ACC112 (cell line): ENCODE results near the gene KCNK10.

Experiments used
- H2AFZ ChIP-seq: fragments of 200-600 bp; sonication (generic); one replicate; pipeline ENCODE4 v1.6.0; 2017; ENCODE audit warnings: antibody characterized with exemption, low read length; ENCODE audit not compliant: unreplicated experiment
- H3K27ac ChIP-seq: fragments of 200-600 bp; sonication (generic); 2 replicates; pipeline ENCODE4 v1.5.1; 2014; ENCODE audit warnings: low read depth, mild to moderate bottlenecking, antibody characterized with exemption, low read length, moderate library complexity
- H3K27me3 ChIP-seq: fragments of 200-600 bp; sonication (generic); 2 replicates; pipeline ENCODE4 v1.6.1; 2014; ENCODE audit warnings: mild to moderate bottlenecking, antibody characterized with exemption, low read length, moderate library complexity, mixed read lengths; ENCODE audit not compliant: insufficient read depth
- H3K36me3 ChIP-seq: fragments of 200-600 bp; sonication (generic); 2 replicates; pipeline ENCODE4 v1.6.1; 2016; ENCODE audit warnings: mild to moderate bottlenecking, antibody characterized with exemption, low read length, moderate library complexity, mixed read lengths; ENCODE audit not compliant: insufficient read depth
- H3K4me1 ChIP-seq: fragments of 200-600 bp; sonication (generic); one replicate; pipeline ENCODE4 v1.6.1; 2016; ENCODE audit warnings: low read length, mixed read lengths; ENCODE audit not compliant: insufficient read depth, unreplicated experiment, control insufficient read depth
- H3K4me3 ChIP-seq: fragments of 200-600 bp; sonication (generic); 2 replicates; pipeline ENCODE4 v1.5.1; 2014; ENCODE audit warnings: mild to moderate bottlenecking, low read depth, low read length
- H3K79me2 ChIP-seq: fragments of 200-600 bp; sonication (generic); one replicate; pipeline ENCODE4 v1.6.0; 2016; ENCODE audit warnings: low read length; ENCODE audit not compliant: control insufficient read depth, unreplicated experiment, insufficient read depth

KCNK10 gene, protein sequence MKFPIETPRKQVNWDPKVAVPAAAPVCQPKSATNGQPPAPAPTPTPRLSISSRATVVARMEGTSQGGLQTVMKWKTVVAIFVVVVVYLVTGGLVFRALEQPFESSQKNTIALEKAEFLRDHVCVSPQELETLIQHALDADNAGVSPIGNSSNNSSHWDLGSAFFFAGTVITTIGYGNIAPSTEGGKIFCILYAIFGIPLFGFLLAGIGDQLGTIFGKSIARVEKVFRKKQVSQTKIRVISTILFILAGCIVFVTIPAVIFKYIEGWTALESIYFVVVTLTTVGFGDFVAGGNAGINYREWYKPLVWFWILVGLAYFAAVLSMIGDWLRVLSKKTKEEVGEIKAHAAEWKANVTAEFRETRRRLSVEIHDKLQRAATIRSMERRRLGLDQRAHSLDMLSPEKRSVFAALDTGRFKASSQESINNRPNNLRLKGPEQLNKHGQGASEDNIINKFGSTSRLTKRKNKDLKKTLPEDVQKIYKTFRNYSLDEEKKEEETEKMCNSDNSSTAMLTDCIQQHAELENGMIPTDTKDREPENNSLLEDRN

DNA sequence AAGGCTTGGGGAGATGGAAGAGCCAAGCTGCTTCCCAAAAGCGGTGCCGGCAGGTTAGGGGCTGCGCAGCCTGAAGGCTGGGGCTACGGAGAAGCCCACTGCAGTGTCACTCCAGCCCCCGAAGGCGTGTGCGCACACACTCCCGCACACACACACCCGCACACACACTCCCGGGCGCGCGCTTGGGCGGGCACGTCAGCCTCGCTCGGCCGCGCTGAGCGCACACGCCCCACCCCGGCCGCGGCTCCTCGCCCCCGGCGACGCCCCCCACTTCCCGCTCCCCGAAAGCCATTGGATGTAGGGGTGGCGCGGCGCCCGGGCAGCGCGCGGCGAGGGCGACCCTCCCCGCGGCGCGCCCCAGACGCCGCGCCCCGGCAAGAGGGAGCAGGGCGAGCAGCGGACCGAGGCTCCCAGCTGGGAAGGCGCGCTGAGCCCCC is at the start of gene KCNK10:
TSS of gene KCNK10 (minus strand) at position 184 of the 437 bp plus-strand sequence. CDS start 471 bp downstream, outside the sequence.
- H3K27ac ChIP-seq = no peak within 1 kb of the TSS
- H3K4me1 ChIP-seq = no peaks in the 10 kb centered on the region
- peak within 1 kb of the TSS; percentile 56 for H3K4me3 ChIP-seq
- H3K36me3 ChIP-seq = no peaks in the 10 kb centered on the region
- peaks cover 98% of the 10 kb centered on the region for H3K27me3 ChIP-seq
- H2AFZ ChIP-seq = no peak within 1 kb of the TSS
- H3K79me2 ChIP-seq = no peaks in the 10 kb centered on the region

GRCh38 chr14:88369496-88369895 is 46.4 kb upstream of the KCNK10 start:
- no peak overlapping the region for H3K4me3 ChIP-seq
- H3K36me3 ChIP-seq = no peaks in the 10 kb centered on the region
- no peak overlapping the region for H3K27ac ChIP-seq
- H3K79me2 ChIP-seq = no peaks in the 10 kb centered on the region
- H3K4me1 ChIP-seq = no peaks in the 10 kb centered on the region
- H3K27me3 ChIP-seq = peaks cover 27% of the 10 kb centered on the region
- no peak overlapping the region for H2AFZ ChIP-seq

DNA sequence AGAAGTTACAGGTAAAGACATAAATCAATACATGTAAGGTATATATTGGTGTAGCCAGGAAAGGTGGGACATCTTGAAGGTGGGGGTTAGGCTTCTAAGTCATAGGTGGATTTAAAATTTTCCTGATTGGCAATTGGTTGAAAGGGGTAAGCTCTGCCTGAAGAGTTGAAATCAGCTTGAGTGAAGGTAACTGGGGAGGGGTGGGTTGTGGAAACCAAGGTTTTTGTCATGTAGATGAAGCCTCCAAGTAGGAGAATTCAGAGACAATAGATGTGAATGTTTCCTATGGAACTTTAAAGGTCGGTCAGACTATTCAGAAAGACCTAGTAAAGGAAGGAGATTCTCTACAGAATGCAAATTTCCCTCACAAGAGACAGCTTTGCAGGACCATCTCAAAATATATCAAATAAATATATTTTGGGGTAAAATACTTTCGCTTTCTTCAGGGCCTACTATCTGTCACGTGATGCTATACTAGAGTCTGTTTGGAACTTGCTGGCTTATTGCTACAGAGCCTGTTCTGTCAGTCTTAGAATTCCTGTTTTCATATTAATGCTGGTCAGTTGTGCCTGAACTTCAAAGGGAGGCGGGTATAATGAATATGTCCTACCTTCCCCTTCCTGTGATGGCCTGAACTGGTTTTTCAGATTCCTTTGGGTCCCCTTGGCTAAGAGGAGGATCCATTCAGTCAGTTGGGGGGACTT is 41.8 kb upstream of the KCNK10 start:
- Histone ChIP-seq H2AFZ (no peak overlapping the region), H3K79me2 (no peaks in the 10 kb centered on the region), H3K4me1 (no peaks in the 10 kb centered on the region), H3K36me3 (no peaks in the 10 kb centered on the region), H3K27me3 (peaks cover 45% of the 10 kb centered on the region), H3K27ac (no peak overlapping the region), H3K4me3 (no peak overlapping the region)

- H3K79me2 ChIP-seq = no peaks in the 10 kb centered on the region
- H3K36me3 ChIP-seq = no peaks in the 10 kb centered on the region
- peaks cover 43% of the 10 kb centered on the region for H3K27me3 ChIP-seq
- no peak overlapping the region for H3K27ac ChIP-seq
- H3K4me1 ChIP-seq = no peaks in the 10 kb centered on the region
- H2AFZ ChIP-seq = no peak overlapping the region
- H3K4me3 ChIP-seq = no peak overlapping the region
Measured at GRCh38 chr14:88363644-88364043, 40.6 kb upstream of the KCNK10 start.

- H3K27me3 ChIP-seq = peaks cover 38% of the 10 kb centered on the region
- no peaks in the 10 kb centered on the region for H3K79me2 ChIP-seq
- no peaks in the 10 kb centered on the region for H3K4me1 ChIP-seq
- no peak overlapping the region for H2AFZ ChIP-seq
- no peak overlapping the region for H3K4me3 ChIP-seq
- H3K27ac ChIP-seq = no peak overlapping the region
- H3K36me3 ChIP-seq = no peaks in the 10 kb centered on the region
Measured at GRCh38 chr14:88359500-88359899, 36.4 kb upstream of the KCNK10 start.

- Histone ChIP-seq H3K79me2 (no peaks in the 10 kb centered on the region), H3K4me1 (no peaks in the 10 kb centered on the region), H3K27ac (no peak overlapping the region), H3K36me3 (no peaks in the 10 kb centered on the region), H2AFZ (no peak overlapping the region), H3K27me3 (0 out of 2 replicates have a peak, but pooled peaks cover under 1% of the 10 kb centered on the region), H3K4me3 (no peak overlapping the region)
Measured at GRCh38 chr14:88354358-88354757, 31.3 kb upstream of the KCNK10 start.

DNA sequence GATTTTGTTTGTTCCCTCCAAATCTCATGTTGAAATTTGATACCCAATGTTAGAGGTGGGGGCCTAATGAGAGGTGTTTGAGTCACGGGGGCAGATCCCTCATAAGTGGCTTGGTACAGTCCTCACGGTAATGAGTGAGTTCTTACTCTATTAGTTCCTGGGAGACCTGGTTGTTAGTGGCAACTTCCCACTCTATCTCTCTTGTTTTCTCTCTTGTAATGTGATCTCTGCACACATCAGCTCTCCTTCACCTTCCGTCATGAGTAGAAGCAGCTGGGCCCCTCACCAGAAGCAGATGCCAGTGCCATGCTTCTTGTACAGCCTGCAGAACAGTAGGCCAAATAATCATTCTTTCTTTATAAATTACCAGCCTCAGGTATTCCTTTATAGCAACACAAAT is 29.6 kb upstream of the KCNK10 start:
- Histone ChIP-seq H3K36me3 (no peaks in the 10 kb centered on the region), H3K79me2 (no peaks in the 10 kb centered on the region), H3K4me1 (no peaks in the 10 kb centered on the region), H3K27ac (no peak overlapping the region), H2AFZ (no peak overlapping the region), H3K27me3 (no peaks in the 10 kb centered on the region), H3K4me3 (no peak overlapping the region)

GRCh38 chr14:88351966-88352691 is 29.1 kb upstream of the KCNK10 start:
- Histone ChIP-seq H2AFZ (no peak overlapping the region), H3K27me3 (no peaks in the 10 kb centered on the region), H3K79me2 (no peaks in the 10 kb centered on the region), H3K4me3 (no peak overlapping the region), H3K27ac (no peak overlapping the region), H3K36me3 (no peaks in the 10 kb centered on the region), H3K4me1 (no peaks in the 10 kb centered on the region)

DNA sequence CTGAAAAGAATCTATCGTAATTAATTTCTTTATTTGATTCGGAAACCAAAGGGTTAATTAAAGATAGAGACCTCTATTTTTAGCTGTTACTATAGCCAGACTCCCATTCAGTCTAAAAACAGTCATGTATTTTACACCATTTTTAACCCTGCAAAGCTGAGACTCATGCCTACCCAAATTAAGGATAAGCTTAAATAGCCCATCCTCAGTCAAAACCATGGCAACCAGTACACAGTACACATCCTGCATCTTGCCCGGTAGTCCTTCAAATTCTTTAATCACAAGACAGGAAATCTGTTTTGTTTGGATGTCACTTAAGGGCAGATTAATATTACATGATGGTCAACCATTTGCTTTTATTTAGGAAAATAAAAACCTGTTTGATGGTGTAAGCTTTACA is 25.5 kb upstream of the KCNK10 start:
- Histone ChIP-seq H2AFZ (no peak overlapping the region), H3K27ac (no peak overlapping the region), H3K4me1 (no peaks in the 10 kb centered on the region), H3K36me3 (no peaks in the 10 kb centered on the region), H3K4me3 (no peak overlapping the region), H3K27me3 (0 out of 2 replicates have a peak, but pooled peaks cover 9% of the 10 kb centered on the region), H3K79me2 (no peaks in the 10 kb centered on the region)

- H3K4me1 ChIP-seq = no peaks in the 10 kb centered on the region
- H3K27ac ChIP-seq = no peak overlapping the region
- H3K4me3 ChIP-seq = no peak overlapping the region
- H3K27me3 ChIP-seq = peaks cover 16% of the 10 kb centered on the region; the same call in 1 of the 2 replicates
- H3K36me3 ChIP-seq = no peaks in the 10 kb centered on the region
- H3K79me2 ChIP-seq = no peaks in the 10 kb centered on the region
- no peak overlapping the region for H2AFZ ChIP-seq
Measured at GRCh38 chr14:88346048-88346639, 23.1 kb upstream of the KCNK10 start.
